GM19452 (cell line): ENCODE data around the gene TMEM150B.

Experiments
- ATAC-seq: cut with Tn5 transposase; IDR thresholded peaks from one replicate; pipeline ENCODE4 v1.9.1; 2021; ENCODE audit not compliant: unreplicated experiment

TMEM150B gene

DNA sequence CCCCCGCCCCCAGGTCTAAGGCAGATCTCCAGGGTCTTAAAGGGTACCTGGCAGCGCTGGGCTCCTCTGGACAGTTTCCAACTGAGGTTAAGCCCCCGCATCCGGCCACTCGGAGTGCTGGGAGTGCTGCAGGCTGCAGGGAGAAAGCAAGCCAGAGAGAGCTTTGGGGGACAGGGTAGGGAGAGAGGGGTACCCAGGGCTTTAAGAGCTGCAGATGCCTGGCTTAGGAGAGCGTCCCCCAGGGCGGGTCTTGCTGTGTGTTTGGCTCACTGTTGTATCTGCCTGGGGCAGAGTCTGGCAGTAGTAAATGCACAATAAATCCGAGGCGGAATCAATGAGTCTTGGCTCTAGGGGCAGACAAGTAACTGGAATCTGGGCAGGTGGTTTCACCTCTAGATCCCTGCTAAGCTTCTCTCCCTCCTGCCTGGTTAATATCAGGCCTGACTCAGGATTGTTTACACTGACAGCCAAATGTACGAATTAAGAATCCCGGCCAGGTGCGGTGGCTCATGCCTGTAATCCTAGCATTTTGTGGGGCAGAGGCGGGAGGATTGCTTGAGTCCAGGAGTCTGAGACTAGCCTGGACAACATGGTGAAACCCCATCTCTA is 30.2 kb upstream of the TMEM150B start:
- no peak for ATAC-seq

DNA sequence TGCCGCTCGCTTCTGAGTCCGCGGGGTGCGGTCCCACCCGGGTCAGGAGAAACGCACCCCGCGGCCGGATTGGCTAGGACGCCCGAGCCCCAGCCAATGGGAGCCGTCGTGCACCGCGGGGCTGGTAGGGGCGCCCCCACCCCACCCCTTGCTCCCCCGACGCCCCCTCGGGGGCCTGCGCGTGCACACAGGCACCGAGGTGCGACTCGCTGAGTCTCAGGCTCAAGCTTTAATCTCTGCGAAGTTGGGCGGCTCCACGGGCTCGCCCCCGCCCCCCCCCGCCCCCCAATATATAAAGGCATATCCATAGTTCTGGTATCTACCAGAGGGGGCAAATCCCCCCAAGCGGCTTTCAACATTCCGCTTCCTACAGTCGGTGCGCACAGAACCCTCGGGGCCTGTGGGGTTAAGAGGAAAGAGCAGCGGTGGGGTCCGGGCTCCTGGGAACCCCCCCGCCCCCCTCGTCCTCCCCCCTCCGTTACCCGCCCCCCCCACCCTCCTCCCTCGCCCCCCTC is 29.6 kb upstream of the TMEM150B start, which contains the start of gene COX6B2:
Gene COX6B2 (minus strand): TSS at position 22 of the 515 bp plus-strand sequence. CDS start 198 bp downstream, outside the sequence.
- ATAC-seq, result no peak

DNA sequence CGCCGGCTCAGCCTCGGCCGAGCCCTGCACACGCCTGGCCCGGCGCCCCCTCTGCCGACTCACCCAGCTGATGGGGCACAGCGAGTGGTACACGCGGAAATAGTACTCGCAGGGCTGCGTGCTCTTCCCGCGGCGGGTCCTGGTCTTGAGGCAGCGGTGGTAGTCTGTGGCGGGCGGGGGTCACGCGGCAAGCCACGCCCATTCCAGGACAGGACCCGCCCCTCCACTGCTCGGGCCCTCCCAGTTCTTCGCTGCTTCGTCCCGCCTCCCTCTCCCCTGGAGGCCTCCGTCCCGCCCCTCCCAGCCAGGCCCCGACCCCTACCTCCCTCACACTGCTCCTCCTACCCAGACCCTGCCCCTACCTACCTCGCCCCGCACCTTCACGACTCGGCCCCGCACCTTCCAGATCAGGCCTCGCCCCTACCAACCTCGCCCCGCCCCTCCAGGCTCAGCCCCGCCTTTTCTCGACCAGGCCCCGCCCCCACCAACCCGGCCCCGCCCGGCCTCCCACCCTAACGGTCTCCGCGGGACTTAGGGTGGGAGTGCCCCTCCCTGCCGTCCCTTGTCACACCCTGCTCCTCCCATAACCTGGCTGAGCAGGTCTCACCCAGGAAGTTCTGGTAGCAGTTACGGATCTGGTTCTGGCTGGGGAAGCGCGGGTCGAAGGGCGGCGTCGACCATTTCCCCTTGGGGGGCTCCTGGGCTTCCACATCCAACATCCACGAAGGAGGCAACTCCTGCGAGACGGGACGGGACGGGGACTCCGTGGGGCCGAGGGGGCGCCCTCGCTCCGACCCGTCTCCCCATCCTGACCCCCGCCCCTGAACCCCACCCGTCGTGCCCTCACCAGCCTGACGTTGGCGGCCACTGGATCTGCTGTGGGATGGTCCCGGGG is 28.9 kb upstream of the TMEM150B start:
- ATAC-seq, result no peak

DNA sequence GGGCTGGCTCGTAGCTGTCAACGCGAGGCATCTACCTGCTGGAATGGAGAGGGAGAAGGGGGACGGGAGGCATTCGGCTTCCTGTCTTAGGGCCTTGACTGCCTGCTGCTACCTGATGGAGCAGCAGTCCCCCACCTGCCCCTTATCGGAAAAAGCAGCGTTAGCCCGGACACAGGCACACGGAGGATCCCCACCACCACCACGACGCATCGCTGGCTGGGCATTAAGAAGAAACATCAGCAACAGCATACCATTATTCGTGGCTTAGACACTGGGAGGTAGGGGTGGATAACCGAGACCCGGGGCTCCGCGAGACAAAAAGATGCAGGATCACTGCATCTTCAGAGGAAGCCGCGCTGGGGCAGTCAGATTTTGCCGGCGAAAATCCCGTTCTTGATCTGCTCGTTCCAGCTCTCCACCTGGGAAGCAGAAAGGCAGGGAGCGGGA is 28.2 kb upstream of the TMEM150B start:
- ATAC-seq, result no peak

DNA sequence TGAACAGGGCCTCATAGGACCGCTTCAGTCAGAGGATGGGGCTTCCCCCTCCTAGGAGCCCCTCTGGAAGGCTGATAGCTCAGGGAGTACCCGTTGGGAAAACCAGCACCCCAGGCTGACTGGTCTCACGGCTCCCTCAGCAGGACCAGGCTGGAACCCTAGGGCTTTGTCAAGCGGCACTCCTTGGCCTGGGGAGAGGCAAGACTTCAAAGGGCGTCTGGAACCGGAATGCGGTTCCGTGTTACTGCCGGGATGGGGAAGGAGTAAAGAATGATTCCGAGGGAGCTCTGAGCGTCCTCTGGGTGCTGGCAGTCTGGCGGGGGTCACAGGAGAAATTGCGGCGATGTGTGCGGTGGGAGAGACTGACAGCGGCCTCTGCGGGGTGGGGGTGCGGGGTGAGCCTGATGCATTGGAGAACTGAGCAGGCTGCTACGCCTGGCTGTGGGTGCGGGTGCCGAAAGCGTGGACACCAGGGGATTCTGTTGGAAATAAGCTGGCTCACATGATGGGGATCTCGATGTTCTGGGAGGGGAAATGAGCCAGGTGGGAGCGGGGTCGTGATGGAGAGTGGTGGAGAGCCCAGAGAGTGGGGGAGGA is 27.5 kb upstream of the TMEM150B start:
- no peak for ATAC-seq

DNA sequence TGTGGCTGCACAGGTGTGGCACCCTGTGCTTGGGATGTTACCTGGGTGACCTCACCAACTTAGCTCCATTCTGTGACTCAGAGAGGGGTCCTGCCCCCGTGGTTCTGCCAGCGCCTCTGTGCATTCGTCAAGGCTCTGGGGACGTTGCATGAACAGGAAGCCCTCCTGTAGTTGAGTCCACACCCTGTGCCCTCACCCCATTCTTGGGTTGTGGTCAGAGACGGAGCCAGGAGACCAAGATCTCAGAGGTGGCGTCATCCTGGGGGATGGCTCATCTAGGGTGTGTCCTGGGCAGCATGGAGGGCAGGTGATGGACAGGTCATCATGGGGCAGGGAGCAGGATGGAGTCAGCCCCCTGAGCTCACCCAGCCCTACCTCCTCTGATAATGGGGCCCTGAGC is 26.9 kb upstream of the TMEM150B start:
- no peak for ATAC-seq

DNA sequence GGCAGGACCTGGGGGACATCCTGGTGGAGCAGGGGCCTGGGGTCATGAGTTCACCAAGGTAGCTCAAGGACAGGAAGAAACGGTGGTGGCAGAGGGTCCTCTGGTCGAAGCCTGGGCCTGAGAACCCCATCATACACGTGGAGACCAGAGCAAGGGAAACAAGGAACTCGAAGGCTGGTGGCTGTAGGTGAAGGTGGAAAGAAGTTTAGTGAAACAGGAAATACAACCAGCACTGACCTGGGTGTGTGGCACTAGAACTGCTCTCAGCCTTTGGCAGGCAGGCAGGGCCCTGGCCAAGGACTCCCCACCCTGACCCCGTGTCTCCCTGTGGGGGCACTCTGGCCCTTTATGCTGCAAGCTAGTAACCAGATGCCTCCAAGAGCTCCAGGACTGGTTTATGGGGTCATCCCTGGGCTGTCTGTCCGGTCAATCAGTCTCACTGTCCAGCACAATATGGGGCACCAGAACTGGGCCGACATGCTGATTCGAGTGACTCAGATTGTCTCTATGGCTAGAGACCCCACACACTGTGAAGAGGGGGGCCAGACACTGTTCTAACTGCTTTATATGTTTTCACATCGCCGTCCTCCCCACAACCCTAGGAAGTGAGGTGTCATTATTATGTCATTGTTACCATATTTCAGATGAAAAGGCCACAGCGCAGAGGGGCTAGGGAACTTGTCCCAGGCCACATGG is 25.6 kb upstream of the TMEM150B start:
- no peak for ATAC-seq

DNA sequence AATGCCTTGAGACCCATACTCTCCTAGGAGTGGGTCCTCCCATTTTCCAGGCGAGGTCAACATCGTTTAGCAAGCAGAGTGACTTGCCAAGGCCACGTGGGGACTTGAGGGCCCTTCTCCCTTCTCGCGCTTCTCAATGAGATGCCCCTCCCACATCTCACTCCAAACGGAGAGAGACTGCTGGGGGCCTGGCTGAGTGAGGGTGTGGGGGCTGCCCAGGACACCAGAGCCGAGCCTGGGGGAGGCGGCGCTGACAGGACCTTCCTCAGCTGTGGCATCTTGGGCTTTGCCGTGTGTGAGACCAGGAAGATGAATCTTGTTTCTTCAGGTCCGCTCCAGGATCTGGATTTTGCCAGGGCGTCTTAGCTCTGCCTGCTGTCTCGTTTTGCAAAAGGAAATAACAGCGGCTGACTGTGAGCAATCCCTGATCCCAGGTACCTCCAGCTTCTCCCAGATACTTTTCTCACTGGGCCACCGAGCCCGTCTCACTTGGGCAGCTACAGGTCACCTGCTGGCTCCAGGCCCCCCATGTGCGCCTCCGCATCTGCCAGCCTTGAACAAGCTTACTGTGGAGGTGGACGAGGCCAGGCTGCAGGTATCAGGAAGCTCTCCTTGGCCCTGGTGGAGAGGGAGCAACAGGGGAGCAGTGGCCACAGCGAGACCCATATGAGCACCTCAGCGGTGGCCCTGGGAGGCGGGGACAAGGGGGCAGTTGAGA is 23.3 kb upstream of the TMEM150B start:
- no peak for ATAC-seq

DNA sequence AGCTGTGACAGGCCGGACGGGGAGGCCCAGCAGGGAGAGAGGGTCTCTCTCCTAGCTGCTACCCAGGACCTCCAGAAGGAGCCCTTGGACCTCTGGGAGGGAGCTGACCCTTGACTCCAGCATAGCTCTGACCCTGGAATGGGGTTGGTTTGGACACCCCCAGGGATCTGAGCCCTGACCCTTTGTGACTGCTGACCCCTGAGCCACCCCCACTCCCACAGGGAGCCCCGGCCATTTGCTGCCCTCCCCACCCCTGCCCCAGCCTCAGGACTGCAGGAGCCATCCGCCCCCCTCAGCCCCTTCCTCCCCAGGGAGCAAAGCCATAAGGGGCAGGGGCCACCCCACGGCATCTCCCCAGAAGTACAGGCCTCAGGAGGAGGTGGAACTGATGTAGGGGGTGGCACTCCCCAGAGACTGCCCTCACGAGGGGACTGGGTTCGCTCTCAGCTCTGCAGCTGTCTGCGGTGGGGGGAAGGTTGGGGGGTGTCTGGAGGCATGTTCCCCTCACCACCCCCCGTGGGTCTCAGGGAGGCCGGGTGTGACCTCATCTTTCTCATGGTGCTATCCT is 22.4 kb upstream of the TMEM150B start:
- ATAC-seq, result no peak

DNA sequence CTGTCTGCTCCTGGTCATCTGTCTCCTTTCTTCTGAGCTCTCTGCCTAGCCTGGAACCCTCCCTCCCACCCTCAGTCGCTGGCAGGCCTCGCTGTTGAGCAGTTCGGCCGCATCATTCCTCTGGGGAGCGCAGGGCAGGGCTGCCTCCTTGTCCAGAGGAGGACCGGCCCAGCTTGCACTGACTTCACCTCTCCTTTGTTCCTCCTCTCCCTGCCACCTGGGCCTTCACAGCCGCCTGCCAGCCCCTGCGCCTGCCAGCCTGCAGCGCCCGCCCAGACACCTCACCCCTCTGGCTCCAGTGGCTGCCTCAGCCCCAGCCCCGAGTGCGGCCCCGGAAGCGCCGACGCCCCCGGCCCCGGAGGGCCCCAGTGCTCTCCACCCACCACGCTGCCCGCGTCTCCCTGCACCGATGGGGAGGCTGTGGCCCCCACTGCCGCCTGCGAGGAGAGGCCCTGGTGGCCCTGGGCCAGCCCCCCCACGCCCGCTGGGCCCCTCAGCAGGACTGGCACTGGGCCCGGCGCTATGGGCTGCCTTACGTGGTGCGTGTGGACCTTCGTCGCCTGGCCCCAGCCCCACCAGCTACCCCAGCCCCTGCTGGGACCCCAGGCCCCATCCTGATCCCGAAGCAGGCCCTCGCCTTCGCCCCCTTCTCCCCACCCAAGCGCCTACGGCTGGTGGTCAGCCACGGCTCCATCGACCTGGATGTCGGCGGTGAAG is 21.7 kb upstream of the TMEM150B start:
- no peak for ATAC-seq

DNA sequence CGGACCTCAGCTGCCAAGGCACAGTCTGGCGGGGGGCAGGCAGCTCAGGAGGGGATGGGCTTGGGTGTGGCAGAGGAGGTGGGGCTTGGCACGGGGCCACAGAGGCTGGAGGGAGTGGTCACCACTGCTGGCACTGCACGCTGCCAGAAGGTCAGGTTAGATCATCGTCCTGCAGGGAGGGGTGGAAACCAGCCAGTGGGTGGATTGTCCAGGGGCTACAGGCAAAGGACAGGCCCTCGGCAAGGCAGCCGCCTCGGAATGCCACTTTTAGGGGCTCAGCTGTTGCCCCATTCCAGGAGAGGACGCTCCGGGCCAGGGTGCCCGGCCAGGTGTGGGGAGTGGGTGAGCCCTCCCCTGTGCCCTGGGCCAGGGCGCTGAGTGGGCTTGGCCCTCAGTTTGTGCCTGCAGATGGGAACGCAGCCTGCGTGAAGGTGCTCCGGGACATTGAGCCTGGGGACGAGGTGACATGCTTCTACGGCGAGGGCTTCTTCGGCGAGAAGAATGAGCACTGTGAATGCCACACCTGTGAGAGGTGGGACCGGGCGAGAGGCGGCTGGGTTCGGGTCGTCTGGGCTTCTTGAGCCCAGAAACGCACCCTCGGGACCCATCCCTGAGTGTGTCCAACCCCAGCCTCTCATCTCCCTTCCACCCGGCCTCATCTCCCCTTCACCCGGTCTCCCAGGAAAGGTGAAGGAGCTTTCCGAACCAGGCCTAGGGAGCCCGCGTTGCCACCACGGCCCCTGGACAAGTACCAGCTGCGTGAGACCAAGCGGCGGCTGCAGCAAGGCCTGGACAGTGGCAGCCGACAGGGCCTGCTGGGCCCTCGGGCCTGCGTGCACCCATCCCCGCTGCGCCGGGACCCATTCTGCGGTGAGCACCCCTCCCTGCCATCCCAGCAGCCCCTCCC is 20.9 kb upstream of the TMEM150B start:
- ATAC-seq, result no peak

DNA sequence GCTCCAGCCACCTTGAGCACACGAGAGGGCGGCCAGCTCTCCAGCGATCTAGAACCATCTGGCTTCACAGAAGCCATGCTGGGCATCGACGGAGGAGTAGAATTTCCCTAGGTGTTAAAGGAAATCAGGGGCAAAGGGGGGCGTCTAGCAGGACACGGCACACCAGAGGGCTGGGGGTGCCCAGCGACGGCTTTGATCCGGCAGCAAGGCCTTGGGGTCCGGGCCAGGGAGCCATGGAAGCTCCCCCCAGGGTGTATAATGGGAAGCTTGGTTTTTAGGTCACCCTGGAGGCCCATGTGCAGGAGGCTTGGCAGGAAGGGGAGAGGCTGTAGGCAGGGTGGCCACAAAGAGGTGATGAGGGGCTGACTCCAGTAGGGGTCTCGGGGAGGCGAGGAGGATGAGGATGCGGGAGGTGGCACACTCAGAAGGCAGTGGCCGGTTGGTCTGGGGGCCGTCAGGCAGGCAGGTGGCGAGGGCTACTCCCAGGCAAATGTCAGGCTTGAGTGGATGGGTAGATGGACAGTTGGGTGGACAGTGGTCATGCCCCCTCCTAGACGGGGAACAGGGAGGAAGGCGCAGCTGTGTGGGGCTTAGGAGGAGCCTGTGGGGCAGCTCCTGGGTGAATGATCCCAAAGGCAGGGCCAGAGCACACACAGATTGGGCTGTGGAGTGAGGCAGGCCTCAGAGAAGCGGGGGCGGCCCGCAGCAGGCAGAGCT is 20.1 kb upstream of the TMEM150B start:
- ATAC-seq, result no peak

DNA sequence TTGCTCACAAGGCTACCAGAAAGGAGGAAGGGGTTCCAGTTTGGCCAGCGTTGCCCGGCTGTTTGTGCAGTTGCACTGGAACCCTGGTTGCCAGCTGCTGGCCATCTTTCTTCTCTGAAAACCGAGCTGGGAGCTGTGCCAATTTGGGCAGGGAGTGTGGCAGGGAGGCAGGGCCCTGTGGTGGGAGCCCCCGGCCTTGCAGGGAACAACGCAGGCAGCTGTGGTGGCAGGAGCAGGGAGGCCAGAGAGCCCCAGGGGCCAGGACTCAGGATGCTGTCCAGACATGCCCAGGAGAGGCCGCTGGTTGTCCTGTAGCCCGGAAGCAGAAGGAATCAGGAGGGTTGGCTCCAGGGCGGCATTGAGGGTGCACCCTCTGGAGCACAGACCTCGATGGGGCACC is 19.3 kb upstream of the TMEM150B start:
- ATAC-seq, result no peak

DNA sequence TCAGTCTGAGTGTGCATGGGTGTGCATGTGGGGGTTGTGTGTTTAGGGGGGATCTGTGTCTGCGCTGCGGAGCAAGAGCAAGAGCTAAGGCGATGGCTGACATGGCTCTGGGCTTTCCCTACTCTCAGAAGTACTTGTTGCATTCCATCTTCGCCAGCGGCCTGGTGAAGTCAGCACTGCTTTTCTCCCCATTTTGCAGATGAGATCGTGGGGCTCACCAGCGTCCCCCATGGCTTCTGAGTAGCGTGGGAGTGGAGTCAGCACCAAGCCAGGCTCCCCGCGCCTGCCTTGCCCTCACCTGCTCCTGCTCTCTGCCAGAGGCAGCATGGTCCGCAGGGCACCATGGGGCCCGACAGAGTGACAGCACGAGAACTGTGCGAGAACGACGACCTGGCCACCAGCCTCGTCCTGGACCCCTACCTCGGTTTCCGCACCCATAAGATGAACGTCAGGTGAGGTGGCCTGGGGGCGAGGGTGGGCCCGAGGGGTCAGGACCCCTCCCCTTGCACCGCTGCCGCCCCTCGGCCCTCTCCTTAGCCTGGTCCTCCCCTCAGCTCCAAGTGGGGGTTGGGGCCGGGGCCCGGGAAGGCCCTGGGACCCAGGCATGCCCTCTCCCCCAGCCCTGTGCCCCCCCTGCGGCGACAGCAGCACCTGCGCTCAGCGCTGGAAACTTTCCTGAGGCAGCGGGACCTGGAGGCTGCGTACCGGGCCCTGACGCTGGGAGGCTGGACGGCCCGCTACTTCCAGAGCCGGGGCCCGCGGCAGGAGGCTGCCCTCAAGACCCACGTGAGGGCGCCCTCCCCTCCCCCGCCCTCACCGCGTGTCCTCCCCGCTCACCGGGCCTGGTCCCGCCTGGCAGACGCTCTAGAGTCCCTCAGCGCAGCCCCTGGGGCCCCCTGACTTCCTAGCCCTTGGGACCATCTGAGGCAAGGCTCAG is 16.7 kb upstream of the TMEM150B start:
- ATAC-seq, result no peak

DNA sequence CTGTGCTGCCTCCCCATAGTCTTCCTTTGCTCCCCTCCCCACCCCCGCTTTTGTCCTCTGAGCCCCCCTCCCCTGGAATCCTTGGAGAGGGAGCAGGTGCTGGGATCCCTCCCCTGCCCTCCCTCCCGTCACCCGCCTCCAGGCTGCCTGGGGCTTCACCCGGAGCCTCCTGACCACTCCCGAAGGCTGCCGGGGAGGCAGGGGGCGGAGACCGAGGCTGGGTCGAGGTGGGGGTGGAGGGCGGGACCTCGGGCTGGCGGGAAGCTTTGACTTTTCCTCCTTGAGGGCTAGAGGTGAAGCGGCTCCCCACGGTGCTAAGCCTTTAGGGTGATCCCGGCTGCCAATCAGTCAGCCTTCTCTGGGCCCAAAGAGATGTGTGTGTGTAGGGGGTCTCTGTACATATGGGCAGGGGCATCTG is 16.0 kb upstream of the TMEM150B start:
- ATAC-seq, result no peak

DNA sequence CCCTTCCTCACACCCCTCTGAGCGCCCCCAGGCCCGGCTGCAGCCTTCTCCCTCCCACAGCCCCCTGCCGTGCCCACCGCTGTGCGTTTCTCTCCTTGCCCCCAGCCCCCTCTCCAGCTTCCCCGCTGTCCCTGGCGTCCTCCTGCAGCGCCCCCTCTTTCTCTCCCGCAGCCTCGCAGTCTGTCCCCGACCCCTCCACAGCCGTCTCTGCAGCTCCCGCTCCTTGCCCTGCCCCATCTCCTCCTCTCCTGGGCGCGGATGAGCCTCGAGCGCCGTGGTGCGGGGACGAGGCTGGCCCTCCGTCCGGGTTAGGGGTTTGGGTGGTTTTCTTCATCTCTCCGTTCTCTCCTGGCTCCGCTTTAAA is 15.6 kb upstream of the TMEM150B start:
- no peak for ATAC-seq
